ENCODE results near the gene RPF1. TPM values are rescaled to one million over a fixed set of nuclear protein-coding genes. Genes with fewer than 3 reads are reported as not detected.
A peak's percentile ranks its signal among the peaks of the same experiment; 100 is the strongest.

RPF1 gene
- total and polyA plus RNA-seq, 2 of the 8 experiments (the other 6 are each of a cell fraction or from before 2014, with no cell fraction given) = 18.7 to 41.8 TPM

DNA sequence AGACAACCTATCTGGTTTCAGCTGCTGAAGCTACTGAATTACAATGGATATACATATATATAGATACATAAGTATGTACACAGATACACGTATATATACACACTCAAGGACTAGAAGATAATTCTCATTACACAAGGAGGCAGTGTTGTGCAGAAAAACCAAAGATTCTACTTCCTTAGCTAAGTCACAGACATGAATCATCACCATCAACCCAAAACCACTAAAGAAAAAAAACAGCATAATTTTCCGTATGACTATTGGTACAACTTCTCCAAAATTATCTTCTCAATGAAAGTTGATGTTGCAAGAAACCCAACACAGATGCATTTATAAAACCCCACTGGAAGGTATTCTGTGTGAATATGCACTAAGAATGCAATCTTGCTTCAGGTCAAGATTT is 36.8 kb upstream of the RPF1 start:
- H3K23me2 ChIP-seq (ENCODE audit: low read depth, low read length) = no peaks in the 10 kb centered on the region
- no peaks in the 10 kb centered on the region for H4K20me1 ChIP-seq (replicated peaks in 1 of 2; ENCODE audit: control insufficient read depth in 1 of 2, insufficient read depth in 2 of 2, low read length in 2 of 2)
- no peak overlapping the region for H3K4me3 ChIP-seq (ENCODE audit: extremely low read depth in 1 of 4, insufficient read depth in 2 of 4, low read depth in 3 of 4, low read length in 4 of 4)
- H2BK15ac ChIP-seq (ENCODE audit: low read length) = no peak overlapping the region
- CTCF ChIA-PET (ENCODE audit: partially characterized antibody) = interaction anchor here (0.9 to 1.6 kb wide), 8 partner anchors 9 to 330 kb away, joined by 3 to 6 read pairs (median 3); no protein-coding TSS in a partner anchor
- POLR2A ChIA-PET (ENCODE audit: partially characterized antibody) = no interaction called here
- no peak overlapping the region for H2BK12ac ChIP-seq (ENCODE audit: low read depth, low read length)
- no peaks in the 10 kb centered on the region for H3K27me3 ChIP-seq (replicated peaks in 1 of 4; ENCODE audit: control insufficient read depth in 3 of 4, extremely low read depth in 1 of 4, insufficient read depth in 3 of 4, low read length in 3 of 4)
- no peak overlapping the region for H4K91ac ChIP-seq (replicated peaks; ENCODE audit: insufficient read length, low read length)
- no peak overlapping the region for H2AFZ ChIP-seq (ENCODE audit: low read length)
- H2BK120ac ChIP-seq (replicated peaks; ENCODE audit: low read depth, low read length) = no peak overlapping the region
- no peaks in the 10 kb centered on the region for H3K79me2 ChIP-seq (ENCODE audit: control insufficient read depth in 1 of 2, insufficient read depth in 2 of 2, low read length in 2 of 2)
- no peak overlapping the region for H2BK5ac ChIP-seq (ENCODE audit: low read depth, low read length)
- H4K8ac ChIP-seq (ENCODE audit: extremely low read depth, insufficient read depth, low read length) = no peak overlapping the region
- H3K18ac ChIP-seq (ENCODE audit: extremely low read depth, low read length) = no peak overlapping the region
- DNase-seq (ENCODE audit: low read depth in 1 of 2, low spot score in 2 of 2) (no peak), FAIRE-seq (no peak)
- 82% methylated on average over 2 of the region's 2 CpGs; no CpG with 5 or more reads in 1 of the 2 experiments for WGBS, 2 experiments (ENCODE audit: extremely low coverage in 1 of 2, insufficient coverage in 1 of 2, insufficient read length in 1 of 2, insufficient replicate concordance in 2 of 2, low coverage in 1 of 2, low lambda C conversion rate in 2 of 2, missing lambda C conversion rate in 1 of 2)
- no peak overlapping the region for H3K4ac ChIP-seq (replicated peaks; ENCODE audit: insufficient read length, low read depth, low read length)
- H3K27ac ChIP-seq (ENCODE audit: low read depth, low read length) = no peak overlapping the region
- H3K9ac ChIP-seq (replicated peaks in 1 of 4; ENCODE audit: extremely low read depth in 1 of 4, low read depth in 3 of 4, low read length in 3 of 4) = no peak overlapping the region
- no peak overlapping the region for H3K14ac ChIP-seq (ENCODE audit: insufficient read length)
- no peaks in the 10 kb centered on the region for H3K79me1 ChIP-seq (ENCODE audit: low read depth, low read length)
- H2BK20ac ChIP-seq (ENCODE audit: low read length) = no peak overlapping the region
- H3K23ac ChIP-seq (ENCODE audit: insufficient read length) = no peak overlapping the region
- no peaks in the 10 kb centered on the region for H3K9me3 ChIP-seq (ENCODE audit: insufficient read depth in 2 of 2, low read depth in 1 of 2, low read length in 1 of 2)
- H3K56ac ChIP-seq (replicated peaks; ENCODE audit: insufficient read length, low read depth, low read length) = no peak overlapping the region
- no peak overlapping the region for H2AK5ac ChIP-seq (ENCODE audit: low read depth, low read length)
- no peaks in the 10 kb centered on the region for H3K4me1 ChIP-seq (replicated peaks in 1 of 4; ENCODE audit: control insufficient read depth in 3 of 4, insufficient read depth in 4 of 4, low read length in 3 of 4)
- no peak overlapping the region for H3K4me2 ChIP-seq (ENCODE audit: insufficient read depth in 1 of 2, low read depth in 2 of 2, low read length in 2 of 2)
- no peaks in the 10 kb centered on the region for H3K36me3 ChIP-seq (ENCODE audit: control insufficient read depth in 2 of 4, insufficient read depth in 4 of 4, low read length in 3 of 4)
- H4K5ac ChIP-seq (ENCODE audit: insufficient read length, low read depth, low read length) = no peak overlapping the region
- TF ChIP-seq PHF8 (conservative IDR thresholded peaks at IDR 0.05; ENCODE audit: low read depth, low read length) = no peak
- no peak for TF ChIP-seq SUZ12 (IDR thresholded peaks at IDR 0.05; ENCODE audit: low read length)
- TF ChIP-seq KDM4A (IDR thresholded peaks at IDR 0.05; ENCODE audit: low read depth, low read length, severe bottlenecking) = no peak
- no peak for TF ChIP-seq NRF1 (IDR thresholded peaks at IDR 0.05; ENCODE audit: low read depth, low read length)
- TF ChIP-seq HDAC6 (IDR thresholded peaks at IDR 0.05; ENCODE audit: low read depth, low read length) = no peak
- TF ChIP-seq SP4 (IDR thresholded peaks at IDR 0.05; ENCODE audit: low read length) = no peak
- no peak for TF ChIP-seq POU5F1 (IDR thresholded peaks at IDR 0.05; ENCODE audit: low read depth, low read length)
- no peak for TF ChIP-seq CEBPB (IDR thresholded peaks at IDR 0.05; ENCODE audit: low read depth, low read length)
- TF ChIP-seq SRF (IDR thresholded peaks at IDR 0.05; ENCODE audit: low read depth, low read length) = no peak
- no peak for TF ChIP-seq CREB1 (IDR thresholded peaks at IDR 0.05)
- peak; percentile 40 to 48 for TF ChIP-seq RAD21 (IDR thresholded peaks at IDR 0.05 in 1 of 2, conservative IDR thresholded peaks at IDR 0.05 in 1 of 2; ENCODE audit: low read depth in 2 of 2, low read length in 2 of 2)
- TF ChIP-seq BACH1 (IDR thresholded peaks at IDR 0.05; ENCODE audit: low read length) = no peak
- TF ChIP-seq SIN3A (conservative IDR thresholded peaks at IDR 0.05 in 1 of 2, IDR thresholded peaks at IDR 0.05 in 1 of 2; ENCODE audit: low read depth in 1 of 2, low read length in 2 of 2) = no peak
